ENCODE results near the gene CGRRF1. TPM values are rescaled to one million over a fixed set of nuclear protein-coding genes. Genes with fewer than 3 reads are reported as not detected.
A peak's percentile ranks its signal among the peaks of the same experiment; 100 is the strongest.

CGRRF1 gene, protein sequence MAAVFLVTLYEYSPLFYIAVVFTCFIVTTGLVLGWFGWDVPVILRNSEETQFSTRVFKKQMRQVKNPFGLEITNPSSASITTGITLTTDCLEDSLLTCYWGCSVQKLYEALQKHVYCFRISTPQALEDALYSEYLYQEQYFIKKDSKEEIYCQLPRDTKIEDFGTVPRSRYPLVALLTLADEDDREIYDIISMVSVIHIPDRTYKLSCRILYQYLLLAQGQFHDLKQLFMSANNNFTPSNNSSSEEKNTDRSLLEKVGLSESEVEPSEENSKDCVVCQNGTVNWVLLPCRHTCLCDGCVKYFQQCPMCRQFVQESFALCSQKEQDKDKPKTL
- total RNA-seq (10 to 100 TPM; 20.3 to 36.7 (median 25.2) TPM), polyA plus RNA-seq (10 to 100 TPM; 17.9 to 18.5 TPM)
- long read RNA-seq, donor 1, transcript CGRRF1-201 (6 exons, 2,057 nt) = major isoform, 56 of 72 reads
- long read RNA-seq, donor 1, partial matches to known transcripts = 3 of 72 reads
- long read RNA-seq, donor 1, other reads (novel, unspliced or antisense) = 12 of 72 reads
- long read RNA-seq, donor 2, transcript CGRRF1-201 (6 exons, 2,057 nt) = major isoform, 12 of 12 reads
- long read RNA-seq, donor 2, partial matches to known transcripts = 0 of 12 reads
- long read RNA-seq, donor 2, other reads (novel, unspliced or antisense) = 0 of 12 reads
- long read RNA-seq, donor 3, transcript CGRRF1-201 (6 exons, 2,057 nt) = major isoform, 11 of 18 reads
- long read RNA-seq, donor 3, partial matches to known transcripts = 1 of 18 reads
- long read RNA-seq, donor 3, other reads (novel, unspliced or antisense) = 6 of 18 reads

DNA sequence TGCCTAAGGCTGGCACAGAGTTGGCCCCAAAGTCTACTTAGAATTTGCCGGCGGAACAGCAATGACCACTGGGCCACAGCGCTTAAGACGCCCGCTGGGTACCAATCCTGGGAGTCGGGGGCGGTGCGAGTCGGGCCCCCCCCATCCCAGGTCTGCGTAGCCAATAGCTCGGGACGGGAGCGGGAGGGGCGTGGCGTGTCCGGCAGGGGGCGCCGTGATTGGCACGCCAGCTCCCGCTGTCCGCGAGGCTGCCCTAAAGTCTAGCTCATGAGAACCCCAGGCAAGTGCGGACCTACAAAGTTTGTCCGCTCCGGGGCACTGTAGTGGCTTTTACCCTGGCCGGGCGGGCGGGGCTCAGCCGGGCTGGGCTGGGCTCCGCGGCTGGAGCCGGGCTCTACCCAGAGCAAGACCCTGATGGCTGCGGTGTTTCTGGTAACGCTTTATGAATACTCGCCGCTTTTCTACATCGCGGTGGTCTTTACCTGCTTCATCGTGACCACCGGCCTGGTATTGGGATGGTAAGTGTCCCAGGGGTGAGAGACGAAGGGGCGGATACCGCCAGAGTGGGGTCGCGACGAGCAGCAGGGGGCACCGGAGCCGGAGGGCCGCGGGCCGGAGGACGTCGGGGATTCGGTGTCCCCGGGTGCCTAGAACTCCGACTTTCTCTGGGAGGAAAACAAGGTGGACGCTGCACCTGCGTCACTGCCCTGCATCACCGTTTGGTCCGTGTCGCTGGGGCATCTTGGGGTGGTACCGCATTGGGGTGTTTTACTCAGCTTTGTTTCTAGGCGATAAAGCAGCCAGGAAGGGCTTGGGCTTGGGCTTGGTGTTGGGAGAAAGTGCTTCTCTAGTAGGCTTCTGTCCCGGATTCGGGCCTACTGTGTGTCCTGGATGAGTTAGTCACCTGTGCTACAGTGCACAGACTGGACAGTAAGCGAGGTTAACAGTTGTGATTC lies at the start of gene CGRRF1:
CGRRF1 (plus strand) TSS at position 361 of the 956 bp plus-strand sequence; CDS start at position 415, 54 bp downstream.
- Histone ChIP-seq H3K9me3 (no peaks in the 10 kb centered on the region), H3K27ac (peak within 1 kb of the TSS in 1 of 2 donors; percentile 19), H3K27me3 (no peaks in the 10 kb centered on the region), H3K4me3 (peak within 1 kb of the TSS; percentile 92), H3K4me1 (ENCODE audit: insufficient read depth) (peaks cover 8% of the 10 kb centered on the region), H3K36me3 (no peaks in the 10 kb centered on the region)
- DNase-seq = peak; percentile 97 to 99 (median 98)
- WGBS, 3 donors = 0 to 1% (median 0%) methylated on average over 57 to 66 of the region's 66 CpGs
- intact Hi-C loops (cut with DNase I) = no loop called here
- peak; percentile 59 for TF ChIP-seq POLR2A (IDR thresholded peaks at IDR 0.05)
- TF ChIP-seq CTCF (IDR thresholded peaks at IDR 0.05) = peak; percentile 84 to 90 (median 87)
- no peak for TF ChIP-seq EP300 (IDR thresholded peaks at IDR 0.05)

DNA sequence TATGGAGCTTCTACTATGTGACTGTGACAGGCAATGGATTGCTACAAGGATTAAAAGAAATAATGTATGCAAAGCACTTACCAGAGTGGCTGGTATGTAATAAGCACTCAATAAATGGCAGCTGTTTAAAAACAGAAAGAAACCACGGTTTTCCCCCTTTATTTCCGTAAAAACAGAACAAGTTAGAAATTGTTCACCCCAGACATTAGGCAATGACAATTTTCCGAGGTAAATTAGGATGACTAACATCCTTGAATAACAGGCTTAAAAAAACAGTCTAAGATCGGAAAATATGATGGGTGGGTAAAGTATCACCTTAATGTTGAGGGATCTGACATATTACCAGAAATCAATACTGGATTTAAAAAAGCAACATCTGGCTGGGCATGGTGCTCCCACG lies 47.7 kb upstream of the CGRRF1 start:
- H3K27ac ChIP-seq = no peak overlapping the region
- H3K27me3 ChIP-seq = no peaks in the 10 kb centered on the region
- H3K4me3 ChIP-seq = no peak overlapping the region
- H3K9me3 ChIP-seq = no peaks in the 10 kb centered on the region
- DNase-seq = no peak
- intact Hi-C loops (cut with DNase I) = no loop called here
- H3K4me1 ChIP-seq (ENCODE audit: insufficient read depth) = no peaks in the 10 kb centered on the region
- WGBS, 3 donors = 71 to 77% (median 72%) methylated on average over 5 of the region's 5 CpGs
- H3K36me3 ChIP-seq = no peaks in the 10 kb centered on the region
- TF ChIP-seq POLR2A (IDR thresholded peaks at IDR 0.05) (no peak), EP300 (IDR thresholded peaks at IDR 0.05) (no peak), CTCF (IDR thresholded peaks at IDR 0.05) (no peak)

- DNase-seq = no peak
- Histone ChIP-seq H3K9me3 (peaks cover 0 to 5% of the 10 kb centered on the region in 2 donors), H3K27me3 (no peaks in the 10 kb centered on the region), H3K4me1 (ENCODE audit: insufficient read depth) (no peaks in the 10 kb centered on the region), H3K36me3 (no peaks in the 10 kb centered on the region), H3K4me3 (no peak overlapping the region), H3K27ac (no peak overlapping the region)
- intact Hi-C loops (cut with DNase I) = no loop called here
- 41 to 57% (median 43%) methylated on average over 4 of the region's 4 CpGs for WGBS, 3 donors
- TF ChIP-seq POLR2A (IDR thresholded peaks at IDR 0.05) (no peak), CTCF (IDR thresholded peaks at IDR 0.05) (no peak), EP300 (IDR thresholded peaks at IDR 0.05) (no peak)
These were observed 44.1 kb upstream of the CGRRF1 start for GRCh38 chr14:54465654-54466053.

DNA sequence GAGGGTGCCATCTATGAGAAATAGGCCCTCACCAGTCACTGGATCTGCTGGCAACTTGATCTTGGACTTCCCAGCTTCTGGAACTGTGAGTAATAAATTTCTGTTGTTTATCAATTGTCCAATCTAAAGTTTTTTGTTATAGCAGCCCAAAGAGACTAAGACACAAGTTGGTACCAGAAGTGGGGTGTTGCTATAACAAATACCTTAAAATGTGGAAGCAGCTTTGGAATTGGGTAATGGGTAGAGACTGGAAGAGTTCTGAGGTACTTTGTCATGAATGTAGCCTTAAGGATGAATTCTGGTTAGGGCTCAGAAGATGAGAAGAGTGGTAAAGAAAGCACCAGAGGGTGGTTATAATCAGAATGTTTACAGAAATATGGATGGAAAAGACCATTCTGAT lies 42.4 kb upstream of the CGRRF1 start:
- peaks cover 0 to 5% of the 10 kb centered on the region in 2 donors for H3K9me3 ChIP-seq
- H3K36me3 ChIP-seq = no peaks in the 10 kb centered on the region
- no peak for DNase-seq
- TF ChIP-seq POLR2A (IDR thresholded peaks at IDR 0.05) = no peak
- intact Hi-C loops (cut with DNase I) = no loop called here
- H3K27me3 ChIP-seq = no peaks in the 10 kb centered on the region
- peaks cover 10% of the 10 kb centered on the region for H3K4me1 ChIP-seq (ENCODE audit: insufficient read depth)
- no peak overlapping the region for H3K4me3 ChIP-seq
- H3K27ac ChIP-seq = no peak overlapping the region

Data from ovary (tissue), 10 donors.